ENCODE results near the gene KCTD16. TPM values are rescaled to one million over a fixed set of nuclear protein-coding genes. Genes with fewer than 3 reads are reported as not detected.

KCTD16 gene
- total and polyA plus RNA-seq, 2 experiments from 2014 or later: 0.02 to 0.76 TPM

DNA sequence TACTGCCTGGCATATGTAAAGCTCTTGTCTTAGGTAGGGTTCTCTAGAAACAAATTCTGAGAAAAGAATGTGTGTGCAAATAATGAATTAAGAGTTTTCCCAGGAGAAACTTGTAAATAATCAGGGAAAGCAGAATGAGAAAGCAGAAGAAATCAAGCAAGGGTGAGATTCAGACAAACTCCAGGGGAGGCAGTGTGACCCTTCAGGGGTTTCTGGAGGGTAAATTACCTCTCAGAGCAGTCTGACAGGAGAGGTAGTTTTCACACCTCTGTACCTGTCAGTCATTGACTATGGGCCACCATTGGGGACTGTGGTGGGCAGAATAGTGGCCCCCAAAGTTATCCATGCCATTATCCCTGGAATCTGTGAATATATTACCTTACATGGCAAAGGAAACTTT lies 124.6 kb downstream of the KCTD16 start:
- Mint-ChIP-seq H3K4me3 (no peak overlapping the region), H3K27me3 (ENCODE audit: insufficient read depth, low read depth, poor library complexity) (no peaks in the 10 kb centered on the region), H3K9me3 (peaks cover 6% of the 10 kb centered on the region; the same call in 2 of the 3 replicates), H3K4me1 (peaks cover 37% of the 10 kb centered on the region), H3K27ac (no peak overlapping the region), H3K36me3 (ENCODE audit: low read depth) (peaks cover 13% of the 10 kb centered on the region; the same call in 2 of the 3 replicates)
- H3K79me2 ChIP-seq (replicated peaks; ENCODE audit: insufficient read depth): no peaks in the 10 kb centered on the region
- peaks cover 15% of the 10 kb centered on the region for H3K9me2 ChIP-seq (ENCODE audit: insufficient read depth)
- H3K27ac ChIP-seq (ENCODE audit: low read depth): no peak overlapping the region
- TF ChIP-seq ETS1 (IDR thresholded peaks at IDR 0.05) (no peak), CTCF (conservative IDR thresholded peaks at IDR 0.05; ENCODE audit: low read depth in 2 of 2) (peak; percentile 26 to 44)
- no peaks in the 10 kb centered on the region for H4K20me1 ChIP-seq (replicated peaks; ENCODE audit: insufficient read depth)
- no peaks in the 10 kb centered on the region for H3K27me3 ChIP-seq (ENCODE audit: insufficient read depth)
- DNase-seq (ENCODE audit: low spot score): no peak
- no peaks in the 10 kb centered on the region for H3F3A ChIP-seq (replicated peaks; ENCODE audit: low read depth)
- H3K36me3 ChIP-seq (ENCODE audit: insufficient read depth): 0 out of 2 replicates have a peak, but pooled peaks cover 5% of the 10 kb centered on the region
- peaks cover 17% of the 10 kb centered on the region for H3K4me1 ChIP-seq (ENCODE audit: insufficient read depth)
- no peak overlapping the region for H3K4me2 ChIP-seq
- no peak overlapping the region for H3K4me3 ChIP-seq
- H2AFZ ChIP-seq: no peak overlapping the region
- peak; percentile 53 for ATAC-seq

- TF ChIP-seq ZNF331 (CRISPR knock-in tag; IDR thresholded peaks at IDR 0.05; ENCODE audit: low read depth): no peak
- TF ChIP-seq, protein P1, sequence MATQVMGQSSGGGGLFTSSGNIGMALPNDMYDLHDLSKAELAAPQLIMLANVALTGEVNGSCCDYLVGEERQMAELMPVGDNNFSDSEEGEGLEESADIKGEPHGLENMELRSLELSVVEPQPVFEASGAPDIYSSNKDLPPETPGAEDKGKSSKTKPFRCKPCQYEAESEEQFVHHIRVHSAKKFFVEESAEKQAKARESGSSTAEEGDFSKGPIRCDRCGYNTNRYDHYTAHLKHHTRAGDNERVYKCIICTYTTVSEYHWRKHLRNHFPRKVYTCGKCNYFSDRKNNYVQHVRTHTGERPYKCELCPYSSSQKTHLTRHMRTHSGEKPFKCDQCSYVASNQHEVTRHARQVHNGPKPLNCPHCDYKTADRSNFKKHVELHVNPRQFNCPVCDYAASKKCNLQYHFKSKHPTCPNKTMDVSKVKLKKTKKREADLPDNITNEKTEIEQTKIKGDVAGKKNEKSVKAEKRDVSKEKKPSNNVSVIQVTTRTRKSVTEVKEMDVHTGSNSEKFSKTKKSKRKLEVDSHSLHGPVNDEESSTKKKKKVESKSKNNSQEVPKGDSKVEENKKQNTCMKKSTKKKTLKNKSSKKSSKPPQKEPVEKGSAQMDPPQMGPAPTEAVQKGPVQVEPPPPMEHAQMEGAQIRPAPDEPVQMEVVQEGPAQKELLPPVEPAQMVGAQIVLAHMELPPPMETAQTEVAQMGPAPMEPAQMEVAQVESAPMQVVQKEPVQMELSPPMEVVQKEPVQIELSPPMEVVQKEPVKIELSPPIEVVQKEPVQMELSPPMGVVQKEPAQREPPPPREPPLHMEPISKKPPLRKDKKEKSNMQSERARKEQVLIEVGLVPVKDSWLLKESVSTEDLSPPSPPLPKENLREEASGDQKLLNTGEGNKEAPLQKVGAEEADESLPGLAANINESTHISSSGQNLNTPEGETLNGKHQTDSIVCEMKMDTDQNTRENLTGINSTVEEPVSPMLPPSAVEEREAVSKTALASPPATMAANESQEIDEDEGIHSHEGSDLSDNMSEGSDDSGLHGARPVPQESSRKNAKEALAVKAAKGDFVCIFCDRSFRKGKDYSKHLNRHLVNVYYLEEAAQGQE (IDR thresholded peaks at IDR 0.05; ENCODE audit: unreplicated experiment): no peak
- TF ChIP-seq NANOG (IDR thresholded peaks at IDR 0.05; ENCODE audit: borderline replicate concordance): no peak
- TF ChIP-seq ETS1 (IDR thresholded peaks at IDR 0.05): no peak
- no peak for TF ChIP-seq EZH2 (IDR thresholded peaks at IDR 0.05; ENCODE audit: low read depth, unreplicated experiment)
- TF ChIP-seq CREB1 (CRISPR knock-in tag; IDR thresholded peaks at IDR 0.05; ENCODE audit: low read depth): no peak
- TF ChIP-seq POLR2AphosphoS5 (IDR thresholded peaks at IDR 0.05; ENCODE audit: low read depth): no peak
- no peak for TF ChIP-seq ZNF114 (CRISPR knock-in tag; IDR thresholded peaks at IDR 0.05)
- no peak for TF ChIP-seq EZH2phosphoT487 (IDR thresholded peaks at IDR 0.05; ENCODE audit: unreplicated experiment)
- TF ChIP-seq JUNB (IDR thresholded peaks at IDR 0.05; ENCODE audit: unreplicated experiment): no peak
- DNase-seq (ENCODE audit: low spot score) (no peak), ATAC-seq (no peak)
- Mint-ChIP-seq H3K4me3 (no peak overlapping the region), H3K4me1 (peaks cover 48% of the 10 kb centered on the region), H3K36me3 (ENCODE audit: low read depth) (peaks cover 13% of the 10 kb centered on the region; the same call in 2 of the 3 replicates), H3K9me3 (peaks cover 6% of the 10 kb centered on the region; the same call in 2 of the 3 replicates), H3K27me3 (ENCODE audit: insufficient read depth, low read depth, poor library complexity) (no peaks in the 10 kb centered on the region), H3K27ac (no peak overlapping the region)
- Histone ChIP-seq H3K4me3 (no peak overlapping the region), H3F3A (replicated peaks; ENCODE audit: low read depth) (no peaks in the 10 kb centered on the region), H3K27me3 (ENCODE audit: insufficient read depth) (no peaks in the 10 kb centered on the region), H3K79me2 (replicated peaks; ENCODE audit: insufficient read depth) (no peaks in the 10 kb centered on the region), H4K20me1 (replicated peaks; ENCODE audit: insufficient read depth) (no peaks in the 10 kb centered on the region), H3K36me3 (ENCODE audit: insufficient read depth) (0 out of 2 replicates have a peak, but pooled peaks cover 5% of the 10 kb centered on the region), H3K4me1 (ENCODE audit: insufficient read depth) (peaks cover 20% of the 10 kb centered on the region), H3K4me2 (no peak overlapping the region), H2AFZ (no peak overlapping the region), H3K27ac (ENCODE audit: low read depth) (no peak overlapping the region), H3K9me2 (ENCODE audit: insufficient read depth) (peaks cover 12% of the 10 kb centered on the region)
Observed at GRCh38 chr5:144297081-144297480, 126.4 kb downstream of the KCTD16 start.
